Transverse colon (tissue), 4 donors: ENCODE results near the gene AIG1.

Experiments
- EP300 ChIP-seq: sonication (generic); formaldehyde crosslinking; IDR thresholded peaks from one replicate; pipeline ENCODE4 v1.6.1; 2017; ENCODE audit warnings: antibody characterized with exemption, low read depth
- POLR2A ChIP-seq: fragments of 450-650 bp; IDR thresholded peaks from one replicate; pipeline ENCODE4 v1.6.1; 2016; ENCODE audit warnings: antibody characterized with exemption, mild to moderate bottlenecking, moderate library complexity
- POLR2AphosphoS5 ChIP-seq, 3 donors: sonication (generic); formaldehyde crosslinking; IDR thresholded peaks; one replicate each; pipeline ENCODE4 v1.6.1; 2016; ENCODE audit warnings: antibody characterized with exemption in 3 of 3
- TF ChIP-seq, protein P1 (sequence below), 5 experiments: fragments of 200-600 bp in 3 of 5; fragments of 450-650 bp in 2 of 5; sonication (generic) in 3 of 5; IDR thresholded peaks; 1 replicate in 2 of 5; 2 replicates in 3 of 5; pipeline ENCODE4 v1.5.1; 2016 to 2017; ENCODE audit warnings: antibody characterized with exemption in 5 of 5, inconsistent platforms in 3 of 5, mild to moderate bottlenecking in 2 of 5, moderate library complexity in 1 of 5

DNA sequence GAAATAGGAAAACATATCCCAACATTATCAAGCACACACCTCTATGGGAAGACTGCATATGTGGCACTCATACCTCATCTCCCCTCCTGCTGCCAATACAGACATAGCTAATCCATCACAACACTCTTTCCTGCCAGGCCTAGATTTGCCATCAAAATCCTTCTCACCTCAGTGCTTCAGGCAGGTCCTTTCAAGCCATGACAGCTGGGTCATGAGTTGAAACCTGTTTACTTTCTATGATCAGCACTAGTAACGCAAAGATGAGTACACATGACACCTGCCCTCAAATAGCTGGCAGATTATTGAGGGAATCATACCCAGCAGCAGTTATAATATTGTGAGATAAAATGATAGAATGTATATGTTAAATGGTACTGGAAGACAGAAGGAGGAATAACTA lies 183.1 kb downstream of the AIG1 start:
- TF ChIP-seq, protein P1, sequence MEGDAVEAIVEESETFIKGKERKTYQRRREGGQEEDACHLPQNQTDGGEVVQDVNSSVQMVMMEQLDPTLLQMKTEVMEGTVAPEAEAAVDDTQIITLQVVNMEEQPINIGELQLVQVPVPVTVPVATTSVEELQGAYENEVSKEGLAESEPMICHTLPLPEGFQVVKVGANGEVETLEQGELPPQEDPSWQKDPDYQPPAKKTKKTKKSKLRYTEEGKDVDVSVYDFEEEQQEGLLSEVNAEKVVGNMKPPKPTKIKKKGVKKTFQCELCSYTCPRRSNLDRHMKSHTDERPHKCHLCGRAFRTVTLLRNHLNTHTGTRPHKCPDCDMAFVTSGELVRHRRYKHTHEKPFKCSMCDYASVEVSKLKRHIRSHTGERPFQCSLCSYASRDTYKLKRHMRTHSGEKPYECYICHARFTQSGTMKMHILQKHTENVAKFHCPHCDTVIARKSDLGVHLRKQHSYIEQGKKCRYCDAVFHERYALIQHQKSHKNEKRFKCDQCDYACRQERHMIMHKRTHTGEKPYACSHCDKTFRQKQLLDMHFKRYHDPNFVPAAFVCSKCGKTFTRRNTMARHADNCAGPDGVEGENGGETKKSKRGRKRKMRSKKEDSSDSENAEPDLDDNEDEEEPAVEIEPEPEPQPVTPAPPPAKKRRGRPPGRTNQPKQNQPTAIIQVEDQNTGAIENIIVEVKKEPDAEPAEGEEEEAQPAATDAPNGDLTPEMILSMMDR (IDR thresholded peaks at IDR 0.05): no peak
- TF ChIP-seq POLR2AphosphoS5 (IDR thresholded peaks at IDR 0.05): no peak
- TF ChIP-seq EP300: no peak
- TF ChIP-seq POLR2A: no peak
